ENCODE data around the gene FPR1. TPM values are rescaled to one million over a fixed set of nuclear protein-coding genes. Genes with fewer than 3 reads are reported as not detected.

Gene FPR1
- polyA plus RNA-seq, 12 donors = 0.88 to 2.0 (median 1.6) TPM; not detected in 2

DNA sequence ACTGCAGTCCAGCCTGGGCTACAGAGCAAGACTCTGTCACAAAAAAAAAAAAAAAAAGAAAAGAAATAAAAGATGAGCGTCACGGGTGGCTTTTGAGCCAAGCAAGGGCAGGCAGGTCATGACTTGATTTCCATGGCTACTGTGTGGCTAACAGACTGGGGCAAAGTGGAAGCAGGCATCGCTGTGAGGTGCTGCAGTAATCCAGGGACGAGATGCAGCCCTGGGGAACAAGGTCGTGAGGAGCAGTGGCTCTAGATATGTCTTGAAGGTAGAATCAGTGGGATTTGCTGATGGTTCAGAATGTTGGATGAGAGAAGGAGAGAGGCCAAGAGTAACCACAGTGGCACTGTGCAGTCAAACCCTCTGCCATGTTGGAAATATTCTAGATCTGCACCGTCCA lies 42.1 kb downstream of the FPR1 start:
- DNase-seq = no peak

DNA sequence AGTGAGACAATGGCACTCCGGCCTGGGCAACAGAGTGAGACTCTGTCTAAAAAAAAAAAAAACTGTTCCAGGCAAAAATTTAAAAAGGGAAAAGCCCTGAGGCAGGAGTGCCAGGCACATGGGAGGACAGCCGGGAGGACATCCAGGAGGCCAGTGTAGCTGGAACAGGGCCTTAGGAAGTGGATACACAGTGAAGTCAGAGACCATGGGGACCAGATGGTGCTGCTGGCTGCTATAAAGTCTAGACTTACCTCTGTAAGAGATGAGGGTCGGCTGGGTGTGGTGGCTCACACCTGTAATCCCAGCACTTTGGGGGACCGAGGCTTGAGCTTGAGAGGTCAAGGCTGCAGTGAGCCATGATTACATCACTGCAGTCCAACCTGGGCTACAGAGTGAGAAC lies 42.9 kb downstream of the FPR1 start:
- no peak for DNase-seq

DNA sequence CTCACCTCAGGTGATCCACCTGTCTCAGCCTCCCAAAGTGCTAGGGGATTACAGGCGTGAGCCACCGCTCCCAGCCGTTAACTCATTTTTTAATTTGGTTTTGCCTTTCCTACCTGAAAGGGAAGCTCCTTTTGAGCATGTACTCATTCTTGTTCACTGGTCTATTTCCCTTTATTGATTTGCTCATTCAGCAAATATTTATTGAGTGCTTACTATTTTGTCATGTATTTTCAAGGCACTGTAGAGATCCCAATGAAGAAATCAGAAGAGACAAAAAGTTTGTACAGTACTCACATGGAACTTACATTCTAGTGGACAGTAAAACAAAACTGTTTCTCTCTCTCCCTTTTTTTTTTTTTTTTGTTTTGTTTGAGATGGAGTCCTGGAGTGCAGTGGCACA lies 44.8 kb downstream of the FPR1 start:
- DNase-seq = no peak

DNA sequence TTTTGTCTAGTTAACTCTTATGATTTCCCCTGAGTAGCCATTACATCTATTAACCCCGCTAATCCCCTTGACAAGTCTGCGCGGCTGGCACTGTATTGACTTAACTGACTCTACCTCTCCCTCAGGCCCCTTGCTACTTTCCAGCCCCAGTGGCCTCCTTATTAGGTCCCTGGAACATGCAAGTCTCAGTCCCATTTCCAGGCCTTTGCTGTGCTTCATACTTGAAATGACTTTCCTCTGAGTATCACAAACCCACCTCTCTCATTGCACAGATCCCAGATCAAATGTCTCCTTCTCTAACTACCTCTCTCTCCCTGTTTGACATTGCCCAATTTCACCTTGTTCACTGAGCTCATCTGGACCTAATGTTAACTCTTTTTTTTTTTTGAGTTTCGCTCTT lies 45.4 kb downstream of the FPR1 start:
- no peak for DNase-seq

DNA sequence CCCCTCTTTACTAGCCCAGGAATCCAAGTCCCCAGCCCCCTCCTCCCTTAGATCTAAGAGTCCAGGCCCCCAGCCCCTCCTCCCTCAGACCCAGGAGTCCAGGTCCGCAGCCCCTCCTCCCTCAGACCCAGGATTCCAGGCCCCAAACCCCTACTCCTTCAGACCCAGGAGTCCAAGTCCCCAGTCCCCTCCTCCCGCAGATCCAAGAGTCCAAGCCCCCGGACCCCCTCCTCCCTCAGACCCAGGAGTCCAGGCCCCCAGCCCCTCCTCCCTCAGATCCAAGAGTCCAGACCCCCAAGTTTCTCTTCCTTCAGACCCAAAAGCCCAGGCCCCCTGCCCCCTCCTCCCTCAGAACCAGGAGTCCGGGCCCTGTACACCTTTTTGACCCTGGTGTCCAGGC lies 47.1 kb downstream of the FPR1 start:
- no peak for DNase-seq

DNA sequence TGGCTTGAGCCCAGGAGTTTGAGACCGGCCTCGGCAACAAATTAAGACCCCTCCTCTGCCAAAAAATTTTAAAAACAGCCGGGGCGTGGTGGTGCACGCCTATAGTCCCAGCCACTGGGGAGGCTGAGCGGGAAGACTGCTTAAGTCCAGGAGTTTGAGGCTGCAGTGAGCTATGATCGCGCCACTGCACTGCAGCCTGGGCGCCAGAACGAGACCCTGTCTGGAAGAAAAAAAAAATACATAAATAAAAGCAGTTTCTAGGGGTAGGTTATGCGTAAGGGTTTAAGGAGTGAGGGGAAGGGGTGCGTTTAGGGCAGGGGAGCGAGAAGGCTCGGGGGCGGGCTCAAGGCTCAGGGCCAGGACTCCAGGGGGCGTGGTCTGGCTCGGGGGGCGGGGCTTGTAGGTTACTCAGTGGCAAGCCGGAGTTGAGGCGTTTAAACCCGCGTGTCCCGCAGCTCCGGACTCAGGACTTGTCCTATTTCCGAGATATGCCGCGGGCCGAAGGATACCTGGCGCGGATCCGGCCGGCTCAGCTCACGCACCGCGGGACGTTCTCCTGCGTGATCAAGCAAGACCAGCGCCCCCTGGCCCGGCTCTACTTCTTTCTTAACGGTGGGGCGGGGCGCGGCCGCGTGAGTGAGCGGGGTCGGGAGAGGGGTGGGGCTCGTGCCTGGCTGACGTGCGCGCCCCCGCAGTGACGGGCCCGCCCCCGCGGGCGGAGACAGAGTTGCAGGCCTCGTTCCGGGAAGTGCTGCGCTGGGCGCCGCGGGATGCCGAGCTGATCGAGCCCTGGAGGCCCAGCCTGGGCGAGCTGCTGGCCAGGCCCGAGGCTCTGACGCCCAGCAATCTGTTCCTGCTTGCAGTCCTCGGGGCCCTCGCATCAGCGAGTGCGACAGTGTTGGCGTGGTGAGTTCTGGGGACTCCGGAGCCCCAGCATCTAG lies 47.8 kb downstream of the FPR1 start:
- DNase-seq = peak; percentile 95

DNA sequence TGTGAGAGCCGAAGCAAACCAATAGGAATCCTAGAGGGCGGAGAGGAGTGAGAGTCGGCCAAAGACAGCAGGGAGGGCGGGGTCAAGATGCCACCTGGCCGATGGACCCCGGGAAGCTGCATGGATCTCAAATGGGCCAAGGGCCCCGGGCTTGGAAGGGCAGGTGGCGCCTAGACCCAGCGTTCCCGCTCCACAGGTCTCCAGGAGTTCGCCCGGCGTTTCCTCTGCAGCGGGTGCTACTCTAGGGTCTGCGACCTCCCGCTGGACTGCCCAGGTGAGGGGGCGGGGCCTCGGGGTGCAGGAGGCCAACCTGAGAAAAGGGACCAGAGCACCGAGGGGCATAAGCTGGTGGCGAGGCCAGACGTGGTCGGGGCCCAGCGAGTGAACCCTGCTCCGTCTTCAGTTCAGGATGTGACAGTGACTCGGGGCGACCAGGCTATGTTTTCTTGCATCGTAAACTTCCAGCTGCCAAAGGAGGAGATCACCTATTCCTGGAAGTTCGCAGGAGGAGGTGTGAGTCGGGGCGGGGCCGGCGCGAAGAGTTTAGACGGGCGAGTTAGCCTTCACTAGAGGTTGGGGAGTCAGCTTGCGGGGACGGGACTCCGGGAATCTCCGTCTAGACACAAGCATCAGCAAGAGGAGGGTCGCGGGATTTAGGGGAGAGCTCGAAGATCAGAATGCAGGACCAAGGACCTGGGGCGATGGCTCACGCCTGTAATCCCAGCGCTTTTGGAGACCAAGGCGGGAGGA lies 48.7 kb downstream of the FPR1 start:
- DNase-seq = peak; percentile 23

DNA sequence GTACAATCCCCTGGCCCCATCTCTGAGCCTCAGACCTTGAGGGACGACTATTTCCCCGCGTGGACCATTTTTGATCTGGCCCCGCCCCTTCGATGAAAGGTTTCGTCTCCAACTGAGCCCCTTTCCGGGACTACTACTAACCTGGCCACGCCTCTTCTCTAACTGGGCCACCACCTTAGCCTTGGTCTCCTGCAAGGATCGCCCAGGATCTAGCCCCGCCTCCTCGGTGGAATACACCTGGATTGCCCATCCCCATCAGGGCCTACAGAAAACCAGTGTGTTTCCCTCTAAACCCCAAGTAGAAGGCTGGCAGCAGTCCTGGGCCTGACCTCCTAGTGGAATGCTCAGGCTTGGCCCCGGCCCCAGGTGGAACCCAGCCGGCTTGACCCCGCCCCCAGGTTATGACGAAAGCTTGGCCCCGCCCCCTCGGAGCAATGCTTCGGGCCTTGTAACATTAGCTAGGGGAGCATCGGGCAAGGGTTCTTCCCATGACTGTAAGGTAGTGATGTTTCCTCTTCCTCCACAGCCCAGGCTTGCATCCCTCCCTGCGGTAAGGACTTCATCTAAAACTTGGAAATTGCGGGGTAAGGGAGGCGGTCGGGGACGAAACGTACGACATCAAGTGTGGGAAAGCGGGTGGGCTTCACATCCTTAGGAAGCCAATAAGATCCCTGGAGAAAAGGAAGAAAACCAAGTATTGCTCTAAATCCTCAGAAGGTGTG lies 49.4 kb downstream of the FPR1 start:
- DNase-seq = peak; percentile 51

DNA sequence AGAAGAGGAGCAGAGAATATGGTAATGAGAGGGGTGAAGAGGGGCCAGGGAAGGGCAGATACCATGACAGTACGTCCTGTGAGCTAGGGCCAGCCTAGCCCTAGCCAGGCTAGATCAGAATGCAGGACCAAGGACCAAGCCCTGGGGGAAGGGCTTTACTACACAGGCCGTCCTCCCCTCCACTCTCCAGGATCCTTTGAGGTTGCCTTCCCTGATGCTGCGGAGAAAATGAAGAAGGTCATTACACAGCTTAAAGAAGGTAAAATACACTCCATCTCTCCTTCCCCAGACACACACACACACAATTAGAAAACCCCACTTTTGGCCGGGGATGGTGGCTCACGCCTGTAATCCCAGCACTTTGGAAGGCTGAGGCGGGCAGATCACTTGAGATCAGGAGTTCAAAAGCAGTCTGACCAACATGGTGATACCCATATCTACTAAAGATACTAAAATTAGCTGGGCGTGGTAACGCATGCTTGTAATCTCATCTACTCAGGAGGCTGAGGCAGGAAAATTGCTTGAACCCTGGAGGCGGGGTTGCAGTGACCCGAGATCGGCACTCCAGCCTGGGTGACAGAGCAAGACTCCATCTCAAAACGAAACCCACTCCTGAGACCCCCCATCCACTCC lies 50.1 kb downstream of the FPR1 start:
- DNase-seq = no peak

DNA sequence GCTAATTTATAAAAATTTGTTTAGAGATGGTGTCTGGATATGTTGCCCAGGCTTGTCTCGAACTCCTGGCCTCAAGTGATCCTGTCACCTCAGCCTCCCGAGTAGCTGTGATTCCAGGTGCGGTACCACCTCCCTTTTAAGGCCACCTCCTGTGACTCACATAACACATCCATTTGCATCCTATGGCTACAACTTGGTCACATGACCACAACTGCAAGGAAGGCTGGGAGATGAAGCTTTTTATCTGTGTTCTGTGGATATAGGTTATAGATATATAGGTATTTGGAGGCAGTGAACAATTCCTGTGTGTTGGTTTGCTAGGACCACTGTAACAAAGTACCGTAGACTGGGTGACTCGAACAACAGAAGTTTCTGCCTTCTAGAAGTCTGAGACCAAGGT lies 52.5 kb downstream of the FPR1 start:
- no peak for DNase-seq

DNA sequence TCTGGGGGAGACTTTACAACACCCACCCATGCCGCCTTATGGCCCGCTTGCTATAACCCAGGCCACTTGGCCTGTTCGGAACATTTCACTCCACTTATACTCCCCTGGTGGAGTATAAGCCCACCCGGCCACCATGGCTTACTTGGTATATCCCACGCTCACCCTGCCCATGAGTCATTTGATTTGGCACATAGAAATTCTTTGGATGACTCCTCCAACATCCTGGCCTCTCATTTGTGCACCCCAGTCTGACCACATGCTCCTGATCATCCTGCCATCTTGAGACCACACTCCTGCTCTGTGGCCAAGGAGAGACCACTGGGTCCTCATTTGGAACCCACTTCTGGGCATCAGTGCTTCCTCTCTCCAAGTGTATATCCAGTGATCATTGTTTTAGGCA lies 53.4 kb downstream of the FPR1 start:
- DNase-seq = no peak

DNA sequence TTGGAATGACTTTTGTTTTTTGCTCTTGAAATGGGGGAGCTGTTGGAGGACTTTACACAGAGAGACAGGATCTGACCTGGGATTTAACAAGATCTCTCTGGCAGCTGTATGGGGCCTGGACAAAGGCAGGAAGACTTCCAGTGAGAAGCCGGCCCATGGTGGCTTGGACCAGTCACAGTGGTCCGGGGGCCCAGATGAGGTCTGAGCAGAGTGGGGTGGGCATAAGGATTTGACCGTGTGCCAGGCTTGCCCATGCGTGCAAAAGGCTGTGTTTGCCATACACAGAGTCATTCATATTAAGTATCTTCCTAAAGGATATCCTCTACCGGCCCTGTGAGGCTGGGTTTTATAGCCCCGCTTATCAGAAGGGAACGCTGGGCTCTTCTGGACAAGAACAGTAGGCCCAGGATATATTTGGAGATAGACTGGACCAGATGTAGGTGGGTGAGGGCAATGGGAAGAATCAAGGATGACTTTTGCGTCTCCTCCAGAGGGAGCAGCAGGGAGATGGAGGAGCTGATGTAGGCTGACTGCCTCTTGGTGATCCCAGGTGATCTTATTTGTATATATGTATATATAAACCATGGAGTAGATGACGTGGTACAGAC lies 54.4 kb downstream of the FPR1 start:
- DNase-seq = no peak

DNA sequence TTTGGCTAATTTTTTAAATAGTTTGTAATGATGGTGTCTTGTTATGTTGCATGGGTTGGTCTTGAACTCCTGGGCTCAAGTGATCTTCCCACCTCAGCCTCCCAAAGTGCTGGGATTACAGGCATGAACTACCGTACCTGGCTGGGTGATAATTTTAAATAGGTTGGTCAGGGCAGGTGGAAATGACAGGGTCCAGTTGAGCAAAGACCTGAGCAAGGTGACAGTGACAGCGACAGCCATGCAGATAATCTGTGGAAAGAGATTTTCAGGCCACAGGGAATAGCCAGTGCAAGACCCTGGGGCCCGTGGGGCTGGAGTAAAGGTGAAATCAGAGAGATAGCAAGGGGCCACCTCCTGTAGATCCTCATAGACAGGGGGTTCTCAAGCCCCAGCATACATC lies 55.1 kb downstream of the FPR1 start:
- DNase-seq = no peak

Other genes with a start within 250 kb of the FPR1 start
- under 1 TPM in 8 of 12 donors, not detected in 4; 0.13 to 0.70 (median 0.22) TPM for gene SIGLEC6, start 220.2 kb downstream of the FPR1 start, polyA plus RNA-seq (ENCODE audit: insufficient read length in 12 of 12)
- gene ZNF175, start 180.6 kb downstream of the FPR1 start, polyA plus RNA-seq (ENCODE audit: insufficient read length in 12 of 12) = 10 to 100 TPM in 2 of 12 donors, 1 to 10 TPM in 9, not detected in 1; 6.9 to 14.0 (median 9.2) TPM
- gene SIGLEC5, start 121.5 kb downstream of the FPR1 start, polyA plus RNA-seq (ENCODE audit: insufficient read length in 12 of 12) = 1 to 10 TPM in 1 of 12 donors, under 1 TPM in 7, not detected in 4; 0.18 to 1.9 (median 0.31) TPM
- 1 to 10 TPM in 7 of 12 donors, under 1 TPM in 3, not detected in 2; 0.65 to 2.4 (median 1.4) TPM for gene SIGLEC14, start 105.1 kb downstream of the FPR1 start, polyA plus RNA-seq (ENCODE audit: insufficient read length in 12 of 12)
- gene SPACA6, start 58.5 kb downstream of the FPR1 start, polyA plus RNA-seq (ENCODE audit: insufficient read length in 12 of 12) = 10 to 100 TPM in 2 of 12 donors, 1 to 10 TPM in 9, not detected in 1; 4.0 to 11.2 (median 7.4) TPM
- under 1 TPM in 7 of 12 donors, not detected in 5; 0.08 to 0.51 (median 0.15) TPM for gene HAS1, start 27.9 kb downstream of the FPR1 start, polyA plus RNA-seq (ENCODE audit: insufficient read length in 12 of 12)
- 1 to 10 TPM in 1 of 12 donors, under 1 TPM in 8, not detected in 3; 0.13 to 1.4 (median 0.24) TPM for gene FPR2, start 9.3 kb upstream of the FPR1 start, polyA plus RNA-seq (ENCODE audit: insufficient read length in 12 of 12)
- under 1 TPM in 10 of 12 donors, not detected in 2; 0.09 to 0.75 (median 0.34) TPM for gene FPR3, start 43.3 kb upstream of the FPR1 start, polyA plus RNA-seq (ENCODE audit: insufficient read length in 12 of 12)
- 10 to 100 TPM in 11 of 12 donors, not detected in 1; 13.5 to 33.5 (median 15.7) TPM for gene ZNF577, start 136.1 kb upstream of the FPR1 start, polyA plus RNA-seq (ENCODE audit: insufficient read length in 12 of 12)
- gene ZNF649, start 153.1 kb upstream of the FPR1 start, polyA plus RNA-seq (ENCODE audit: insufficient read length in 12 of 12) = 10 to 100 TPM in 10 of 12 donors, 1 to 10 TPM in 1, not detected in 1; 9.4 to 18.7 (median 12.6) TPM
- 10 to 100 TPM in 1 of 12 donors, 1 to 10 TPM in 10, not detected in 1; 5.1 to 12.3 (median 6.7) TPM for gene ZNF613, start 175.6 kb upstream of the FPR1 start, polyA plus RNA-seq (ENCODE audit: insufficient read length in 12 of 12)
- gene ZNF350, start 235.0 kb upstream of the FPR1 start, polyA plus RNA-seq (ENCODE audit: insufficient read length in 12 of 12) = 10 to 100 TPM in 2 of 12 donors, 1 to 10 TPM in 9, not detected in 1; 4.5 to 12.6 (median 8.1) TPM